Liver (tissue), 9 donors: Measurements from ENCODE around the gene CNTROB. TPM values are rescaled to one million over a fixed set of nuclear protein-coding genes. Genes with fewer than 3 reads are reported as not detected.

Experiments used
- DNase-seq: peaks from one replicate; pipeline ENCODE4 v3.0.0-alpha.2; 2017; ENCODE audit warnings: low spot score
- H3K27ac ChIP-seq, 2 donors: one replicate each; pipeline ENCODE4 v1.7.0; 2013; ENCODE audit warnings: inconsistent platforms in 2 of 2, low read length in 2 of 2, control low read depth in 1 of 2, low read depth in 1 of 2, mild to moderate bottlenecking in 1 of 2
- H3K27me3 ChIP-seq, 4 donors: one replicate each; pipeline versions ENCODE4 v1.6.1 to v1.7.0; 2013; ENCODE audit warnings: low read length in 3 of 4, inconsistent platforms in 1 of 4, mild to moderate bottlenecking in 1 of 4, moderate library complexity in 1 of 4; ENCODE audit not compliant: control insufficient read depth in 4 of 4, insufficient read depth in 4 of 4
- H3K36me3 ChIP-seq, 4 donors: one replicate each; pipeline versions ENCODE4 v1.6.1 to v1.7.0; 2013; ENCODE audit warnings: low read length in 3 of 4, mild to moderate bottlenecking in 3 of 4, low read depth in 1 of 4, moderate library complexity in 1 of 4; ENCODE audit not compliant: control insufficient read depth in 4 of 4, insufficient read depth in 3 of 4
- H3K4me1 ChIP-seq, 4 donors: one replicate each; pipeline versions ENCODE4 v1.6.1 to v1.7.0; 2013; ENCODE audit warnings: low read length in 3 of 4, mild to moderate bottlenecking in 3 of 4, moderate library complexity in 1 of 4; ENCODE audit not compliant: control insufficient read depth in 4 of 4, insufficient read depth in 4 of 4
- H3K4me3 ChIP-seq, 3 donors: one replicate each; pipeline versions ENCODE4 v1.6.1 to v1.7.0; 2013; ENCODE audit warnings: low read length in 3 of 3, control low read depth in 1 of 3, low read depth in 1 of 3, mild to moderate bottlenecking in 1 of 3
- H3K9ac ChIP-seq, 2 donors: one replicate each; pipeline ENCODE4 v1.7.0; 2013; ENCODE audit warnings: low read length in 2 of 2, mild to moderate bottlenecking in 2 of 2, moderate library complexity in 2 of 2, control low read depth in 1 of 2, low read depth in 1 of 2
- H3K9me3 ChIP-seq, 4 donors: one replicate each; pipeline versions ENCODE4 v1.6.1 to v1.7.0; 2013; ENCODE audit warnings: low read length in 3 of 4; ENCODE audit not compliant: control insufficient read depth in 4 of 4
- ATF3 ChIP-seq: IDR thresholded peaks from 2 replicates; pipeline ENCODE4 v1.6.1; 2016; ENCODE audit warnings: antibody characterized with exemption
- CTCF ChIP-seq: fragments of 150-350 bp; IDR thresholded peaks from 2 replicates; pipeline ENCODE4 v1.5.1; 2017; ENCODE audit warnings: improper control_type of control experiment, low read depth, low read length; ENCODE audit not compliant: missing input control
- EGR1 ChIP-seq, 2 donors: IDR thresholded peaks; 2 replicates each; pipeline ENCODE4 v1.6.1; 2016 to 2018; ENCODE audit warnings: antibody characterized with exemption in 2 of 2, low read depth in 2 of 2
- FOXA1 ChIP-seq: IDR thresholded peaks from 2 replicates; pipeline ENCODE4 v1.6.1; 2016; ENCODE audit warnings: antibody characterized with exemption
- FOXA2 ChIP-seq: IDR thresholded peaks from 2 replicates; pipeline ENCODE4 v1.6.1; 2016; ENCODE audit warnings: antibody characterized with exemption
- GABPA ChIP-seq, 2 donors: IDR thresholded peaks in 1 of 2; conservative IDR thresholded peaks in 1 of 2; 2 replicates each; pipeline ENCODE4 v1.6.1; 2016; ENCODE audit warnings: antibody characterized with exemption in 2 of 2, mild to moderate bottlenecking in 1 of 2, moderate library complexity in 1 of 2
- HNF4A ChIP-seq, 2 donors: conservative IDR thresholded peaks; 2 replicates each; pipeline ENCODE4 v1.6.1; 2016; ENCODE audit warnings: antibody characterized with exemption in 2 of 2, mild to moderate bottlenecking in 2 of 2
- HNF4G ChIP-seq: IDR thresholded peaks from 2 replicates; pipeline ENCODE4 v1.6.1; 2016; ENCODE audit warnings: antibody characterized with exemption
- JUND ChIP-seq, 2 donors: IDR thresholded peaks; 2 replicates each; pipeline ENCODE4 v1.6.1; 2016; ENCODE audit warnings: antibody characterized with exemption in 2 of 2
- MAX ChIP-seq: IDR thresholded peaks from 2 replicates; pipeline ENCODE4 v1.6.1; 2016; ENCODE audit warnings: antibody characterized with exemption
- NR2F2 ChIP-seq: IDR thresholded peaks from 2 replicates; pipeline ENCODE4 v1.6.1; 2016; ENCODE audit warnings: antibody characterized with exemption
- RAD21 ChIP-seq, 2 donors: IDR thresholded peaks; 2 replicates each; pipeline ENCODE4 v1.6.1; 2016; ENCODE audit warnings: antibody characterized with exemption in 2 of 2, mild to moderate bottlenecking in 2 of 2
- REST ChIP-seq: IDR thresholded peaks from 2 replicates; pipeline ENCODE4 v1.6.1; 2016; ENCODE audit warnings: antibody characterized with exemption, mild to moderate bottlenecking
- RXRA ChIP-seq, 2 donors: IDR thresholded peaks; 2 replicates each; pipeline ENCODE4 v1.6.1; 2017 to 2018; ENCODE audit warnings: antibody characterized with exemption in 2 of 2, mild to moderate bottlenecking in 1 of 2
- SP1 ChIP-seq: IDR thresholded peaks from 2 replicates; pipeline ENCODE4 v1.6.1; 2018; ENCODE audit warnings: antibody characterized with exemption, mild to moderate bottlenecking
- TAF1 ChIP-seq: conservative IDR thresholded peaks from 2 replicates; pipeline ENCODE4 v1.6.1; 2016; ENCODE audit warnings: antibody characterized with exemption, mild to moderate bottlenecking
- YY1 ChIP-seq: IDR thresholded peaks from 2 replicates; pipeline ENCODE4 v1.6.1; 2016; ENCODE audit warnings: antibody characterized with exemption, mild to moderate bottlenecking
- ZBTB33 ChIP-seq: IDR thresholded peaks from 2 replicates; pipeline ENCODE4 v1.6.1; 2016; ENCODE audit warnings: antibody characterized with exemption
- WGBS: extraction: QIAGEN DNeasy Blood & Tissue Kit; methylation state at CpG from one replicate; pipeline ENCODE4 v1.1.7; 2013; 5-methylcytosine and 5-hydroxymethylcytosine counted together
- polyA plus RNA-seq, 2 donors: library from polyadenylated mRNA; stranded (reverse) in 1 of 2; unstranded in 1 of 2; fragments of 200-250 nt in 1 of 2; fragments of >200 nt in 1 of 2; fragmentation: Nextera tagmentation in 1 of 2; extraction: Ambion mirVana in 1 of 2; gene quantifications; one replicate each; pipeline versions ENCODE4 v1.2.1 to v1.2.3, GENCODE V29; 2013 to 2015
- total RNA-seq, 2 donors: library from RNA; depleted of rRNA; stranded (reverse); fragments of >200 nt; gene quantifications; one replicate each; pipeline ENCODE4 v1.2.3, GENCODE V29; 2014
- donor health status: healthy.
- donor health status: healthy.
- donor health status: healthy.
- donor health status: healthy.
- donor health status: healthy.

Gene CNTROB
- total and polyA plus RNA-seq, 4 donors, result 2.2 to 12.0 (median 8.6) TPM

GRCh38 chr17:7943291-7943690, 11.3 kb downstream of the CNTROB start:
- Histone ChIP-seq H3K36me3 (peaks cover 9 to 68% (median 47%) of the 10 kb centered on the region in 4 donors), H3K9me3 (no peaks in the 10 kb centered on the region), H3K27ac (no peak overlapping the region), H3K27me3 (no peaks in the 10 kb centered on the region), H3K9ac (no peak overlapping the region), H3K4me3 (no peak overlapping the region), H3K4me1 (no peaks in the 10 kb centered on the region)
- TF ChIP-seq REST (no peak), FOXA1 (no peak), ATF3 (no peak), EGR1 (IDR thresholded peaks at IDR 0.05; ENCODE audit: low read depth in 2 of 2) (no peak), HNF4G (no peak), TAF1 (no peak), FOXA2 (no peak), ZBTB33 (no peak), NR2F2 (no peak), GABPA (IDR thresholded peaks at IDR 0.05 in 1 of 2, conservative IDR thresholded peaks at IDR 0.05 in 1 of 2) (no peak), SP1 (no peak), JUND (IDR thresholded peaks at IDR 0.05) (no peak), YY1 (no peak), CTCF (no peak), RAD21 (IDR thresholded peaks at IDR 0.05) (no peak), MAX (no peak), RXRA (IDR thresholded peaks at IDR 0.05) (no peak), HNF4A (conservative IDR thresholded peaks at IDR 0.05) (no peak)
- WGBS, result 92% methylated on average over 13 of the region's 13 CpGs
- DNase-seq, result no peak

- no peak for DNase-seq
- no peak overlapping the region for H3K4me3 ChIP-seq
- H3K27me3 ChIP-seq, result no peaks in the 10 kb centered on the region
- H3K4me1 ChIP-seq, result no peaks in the 10 kb centered on the region
- no peak for TF ChIP-seq ATF3
- no peak for TF ChIP-seq RAD21 (IDR thresholded peaks at IDR 0.05)
- no peak for TF ChIP-seq REST
- no peak for TF ChIP-seq GABPA (IDR thresholded peaks at IDR 0.05 in 1 of 2, conservative IDR thresholded peaks at IDR 0.05 in 1 of 2)
- no peak for TF ChIP-seq HNF4A (conservative IDR thresholded peaks at IDR 0.05)
- no peaks in the 10 kb centered on the region for H3K9me3 ChIP-seq
- H3K27ac ChIP-seq, result no peak overlapping the region
- no peak overlapping the region for H3K9ac ChIP-seq
- 95% methylated on average over 9 of the region's 9 CpGs for WGBS
- H3K36me3 ChIP-seq, result peaks cover 9 to 75% (median 51%) of the 10 kb centered on the region in 4 donors
Measured at GRCh38 chr17:7944326-7944725, 12.3 kb downstream of the CNTROB start.
